SK-N-MC (cell line): Measurements from ENCODE around the gene BMPR1A.

Experiments used
- EZH2 ChIP-seq: fragments of 200-600 bp; sonication (generic); IDR thresholded peaks from one replicate; pipeline ENCODE4 v1.6.1; 2017; ENCODE audit warnings: antibody characterized with exemption
- POLR2AphosphoS5 ChIP-seq: IDR thresholded peaks from 2 replicates; pipeline ENCODE4 v1.6.1; 2012; ENCODE audit warnings: mild to moderate bottlenecking, low read depth, low read length, borderline replicate concordance

DNA sequence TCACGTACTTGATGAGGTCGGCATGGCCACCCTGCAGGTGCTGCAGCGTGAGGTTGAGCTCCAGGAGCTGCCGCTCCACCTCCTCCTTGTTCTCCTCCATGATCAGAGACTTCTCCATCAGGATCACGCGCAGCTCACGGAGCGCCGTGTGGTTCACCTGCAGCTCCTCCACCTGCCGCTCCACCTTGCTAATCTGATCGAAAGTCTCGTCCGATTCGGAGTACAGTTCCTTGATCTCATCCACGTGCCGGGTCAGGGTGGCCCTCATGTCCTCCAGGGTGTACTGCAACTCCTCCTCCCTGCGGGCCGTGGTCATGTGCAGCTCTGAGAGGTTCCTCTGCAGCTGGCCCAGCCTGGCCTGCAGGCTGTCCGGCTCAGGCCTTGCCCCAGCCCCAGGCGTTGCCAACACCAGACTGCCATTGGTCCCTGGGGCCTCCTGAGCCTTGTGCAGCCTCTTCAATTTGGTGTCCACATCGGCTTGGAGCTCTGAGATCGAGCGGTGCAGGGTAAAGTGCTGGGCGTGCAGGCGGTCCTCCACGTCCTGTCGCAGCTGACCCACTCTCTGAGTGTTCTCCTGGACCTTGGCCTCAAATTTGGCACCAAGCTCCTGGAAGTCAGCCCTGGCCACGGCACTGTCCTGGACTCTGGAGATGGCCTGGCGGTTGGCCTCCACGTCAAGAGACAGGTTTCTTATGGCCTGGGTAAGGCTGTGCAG lies 187.1 kb downstream of the BMPR1A start:
- TF ChIP-seq POLR2AphosphoS5 (no peak), EZH2 (no peak)
